Fibroblast of mammary gland (primary cell): ENCODE data around the gene PALM.
"Not testable (repeated sequence)": the region's sequence is repeated elsewhere in the genome, so short reads cannot be mapped to it uniquely, and the experiment has no call there.

Experiments
- DNase-seq: peaks from one replicate; pipeline ENCODE4 v3.0.0-alpha.2; 2010; ENCODE audit warnings: low read depth
- H3K4me3 ChIP-seq: 2 replicates; pipeline ENCODE4 v1.5.1; 2011; ENCODE audit warnings: low read depth, mild to moderate bottlenecking, low read length, moderate library complexity; ENCODE audit not compliant: control insufficient read depth
- CTCF ChIP-seq: conservative IDR thresholded peaks from 2 replicates; pipeline ENCODE4 v1.5.1; 2011; ENCODE audit warnings: low read depth, low read length, inconsistent platforms; ENCODE audit not compliant: control insufficient read depth, insufficient read depth

Gene PALM

GRCh38 chr19:722553-723101 is 13.9 kb downstream of the PALM start:
- no peak for DNase-seq
- TF ChIP-seq CTCF = no peak
- no peak overlapping the region for H3K4me3 ChIP-seq

GRCh38 chr19:723247-723646 is 14.5 kb downstream of the PALM start:
- TF ChIP-seq CTCF = no peak
- no peak overlapping the region for H3K4me3 ChIP-seq
- DNase-seq = no peak

DNA sequence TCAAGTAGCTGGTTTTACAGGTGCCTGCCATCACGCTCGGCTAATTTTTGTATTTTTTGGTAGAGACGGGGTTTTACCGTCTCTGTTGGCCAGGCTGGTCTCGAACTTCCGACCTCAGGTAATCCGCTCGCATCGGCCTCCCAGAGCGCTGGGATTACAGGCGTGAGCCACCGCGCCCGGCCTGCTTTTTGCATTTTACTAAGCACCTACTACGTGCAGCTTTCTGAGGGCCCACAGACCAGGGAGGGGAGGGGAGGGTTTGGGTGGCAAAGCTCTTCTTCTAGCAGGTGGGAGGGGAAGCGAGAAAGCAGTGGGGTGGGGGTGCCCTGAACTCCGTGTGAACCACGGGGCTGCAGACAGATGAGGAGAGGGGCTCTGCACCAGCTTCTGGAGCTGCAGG is 15.0 kb downstream of the PALM start:
- TF ChIP-seq CTCF = no peak
- DNase-seq = no peak

DNA sequence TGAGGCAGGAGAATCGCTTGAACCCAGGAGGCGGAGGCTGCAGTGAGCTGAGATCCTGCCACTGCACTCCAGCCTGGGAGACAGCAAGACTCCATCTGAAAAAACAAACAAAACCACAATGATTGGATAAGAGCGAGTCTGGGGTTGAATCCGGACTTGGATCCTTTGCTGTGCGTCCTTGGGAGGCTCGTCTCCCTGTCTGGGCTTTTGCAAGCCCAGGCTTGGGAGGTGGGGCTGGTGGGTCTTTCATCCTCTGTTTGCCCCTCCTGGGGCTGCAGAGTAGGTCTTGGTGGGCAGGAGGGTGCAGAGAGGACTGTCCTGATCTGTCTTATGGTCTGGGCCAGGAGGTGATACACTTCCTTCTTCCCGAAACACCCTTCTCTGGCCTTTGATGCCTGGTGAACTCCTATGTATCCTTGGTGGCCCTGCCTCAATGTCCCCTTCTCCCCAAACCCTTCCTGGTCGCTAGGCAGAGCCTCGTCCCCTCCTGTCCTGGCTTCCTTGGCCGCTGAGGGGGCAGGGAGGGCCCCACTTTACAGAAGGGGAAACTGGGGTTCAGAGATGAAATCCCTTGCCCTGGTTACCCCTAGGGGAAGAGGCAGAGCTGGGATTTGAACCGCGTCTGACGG is 16.8 kb downstream of the PALM start:
- H3K4me3 ChIP-seq = no peak overlapping the region
- TF ChIP-seq CTCF = no peak
- no peak for DNase-seq

More for the DNA sequence above, 15.0 kb downstream of the PALM start:
- no peak overlapping the region for H3K4me3 ChIP-seq

DNA sequence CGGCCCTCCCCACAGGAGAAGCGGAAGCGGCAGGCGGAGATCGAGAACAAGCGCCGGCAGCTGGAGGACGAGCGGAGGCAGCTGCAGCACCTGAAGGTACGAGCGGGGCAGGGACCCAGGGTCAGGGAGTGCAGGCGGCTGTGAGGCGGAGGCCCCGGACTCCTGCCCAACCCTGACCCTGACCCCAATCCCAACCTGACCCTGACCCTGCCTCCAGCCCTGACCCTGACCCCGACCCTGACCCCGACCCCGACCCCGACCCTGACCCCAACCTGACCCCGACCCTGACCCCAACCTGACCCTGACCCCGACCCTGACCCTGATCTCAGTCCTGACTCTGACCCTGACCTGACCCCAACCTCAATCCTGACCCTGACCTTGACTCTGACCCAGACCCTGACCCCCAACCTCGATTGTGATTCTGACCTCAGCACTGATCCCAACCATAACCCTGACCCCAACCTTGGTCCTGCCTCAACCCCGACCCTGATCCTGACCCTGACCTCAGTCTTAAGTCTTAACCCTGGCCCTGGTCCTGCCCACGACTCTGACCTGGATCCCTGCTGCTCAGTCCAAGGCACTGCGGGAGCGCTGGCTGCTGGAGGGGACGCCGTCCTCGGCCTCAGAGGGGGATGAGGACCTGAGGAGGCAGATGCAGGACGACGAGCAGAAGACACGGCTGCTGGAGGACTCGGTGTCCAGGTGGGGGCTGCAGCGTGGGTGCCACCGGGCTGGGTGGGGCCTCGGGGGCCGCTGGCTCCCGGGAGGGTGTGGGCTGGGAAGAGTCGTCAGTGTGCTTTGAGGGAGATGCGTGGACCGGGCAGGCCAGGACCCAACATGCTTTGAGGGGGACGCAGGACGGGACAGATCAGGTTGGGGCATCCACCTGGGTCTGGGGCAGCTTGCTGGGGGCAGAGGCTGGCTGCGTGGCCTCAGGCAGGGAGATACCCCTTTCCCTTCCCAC is 18.5 kb downstream of the PALM start:
- no peak for DNase-seq
- no peak overlapping the region for H3K4me3 ChIP-seq
- TF ChIP-seq CTCF = no peak

DNA sequence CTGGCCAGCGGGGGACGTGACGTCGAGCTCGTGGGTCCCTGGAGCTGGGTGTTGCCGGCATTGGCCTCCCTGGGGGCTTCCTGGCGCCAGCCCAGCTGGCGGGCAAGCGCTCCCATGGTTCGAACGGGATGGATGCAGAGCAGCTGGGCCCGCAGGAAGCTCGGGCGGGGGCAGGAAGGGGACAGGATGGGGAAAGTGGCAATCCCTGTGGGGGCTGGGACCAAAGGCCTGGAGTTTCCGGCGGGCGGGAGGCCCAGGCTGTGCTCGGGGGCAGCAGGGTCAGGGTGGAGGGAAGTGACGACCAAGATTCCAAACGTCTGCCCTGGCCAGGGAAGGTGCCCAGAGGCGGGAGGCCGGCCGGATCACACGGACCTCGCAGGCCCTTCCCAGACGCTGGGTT is 19.3 kb downstream of the PALM start:
- no peak for TF ChIP-seq CTCF
- DNase-seq = no peak
- H3K4me3 ChIP-seq = no peak overlapping the region

DNA sequence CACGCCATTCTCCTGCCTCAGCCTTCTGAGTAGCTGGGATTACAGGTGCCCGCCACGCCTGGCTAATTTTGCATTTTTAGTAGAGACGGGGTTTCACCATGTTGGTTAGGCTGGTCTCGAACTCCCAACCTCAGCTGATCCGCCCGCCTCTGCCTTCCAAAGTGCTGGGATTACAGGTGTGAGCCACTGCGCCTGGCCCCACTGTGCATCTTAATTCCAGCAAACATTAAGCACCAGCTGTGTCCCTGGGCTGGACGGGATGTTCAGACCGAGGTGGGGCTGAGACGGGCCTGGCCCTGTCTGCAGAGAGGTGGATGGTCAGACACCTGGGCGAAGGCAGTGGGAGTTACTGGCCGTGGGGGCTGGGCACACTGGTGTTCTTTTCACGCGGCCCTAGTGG is 20.8 kb downstream of the PALM start:
- H3K4me3 ChIP-seq, DNase-seq: not testable (repeated sequence)
